Hematopoietic multipotent progenitor cell treated with erythropoietin and hydrocortisone succinate and interleukin-3 and kit ligand, for 17 days (in vitro differentiated cells): ENCODE results near the gene CGB8.

Experiments
- DNase-seq: peaks from one replicate; pipeline ENCODE4 v3.0.0-alpha.2; 2015; ENCODE audit warnings: low spot score

Gene CGB8

DNA sequence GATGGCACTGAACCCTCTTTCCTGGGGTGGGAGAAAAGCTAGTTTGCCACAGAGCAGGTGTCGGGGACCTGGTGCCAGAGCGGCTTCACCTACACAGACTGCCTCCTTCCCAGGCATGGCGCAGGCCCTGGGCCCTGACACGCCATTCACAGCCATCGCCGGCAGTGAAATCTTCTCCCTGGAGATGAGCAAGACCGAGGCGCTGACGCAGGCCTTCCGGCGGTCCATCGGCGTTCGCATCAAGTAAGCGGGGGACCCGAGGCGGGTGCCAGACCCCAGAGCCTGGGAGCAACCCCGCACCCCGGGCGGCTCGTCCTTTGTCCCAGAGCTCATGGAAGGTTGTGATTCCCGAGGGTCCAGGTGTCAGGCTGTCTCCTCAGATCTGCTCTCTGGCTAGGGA lies 42.0 kb downstream of the CGB8 start:
- DNase-seq = no peak

- DNase-seq = no peak
Measured at GRCh38 chr19:49004964-49005614, 43.8 kb downstream of the CGB8 start.

GRCh38 chr19:49004133-49004532 lies 44.8 kb downstream of the CGB8 start:
- no peak for DNase-seq

GRCh38 chr19:48999481-49000325 lies 49.2 kb downstream of the CGB8 start:
- peak; percentile 49 for DNase-seq

DNA sequence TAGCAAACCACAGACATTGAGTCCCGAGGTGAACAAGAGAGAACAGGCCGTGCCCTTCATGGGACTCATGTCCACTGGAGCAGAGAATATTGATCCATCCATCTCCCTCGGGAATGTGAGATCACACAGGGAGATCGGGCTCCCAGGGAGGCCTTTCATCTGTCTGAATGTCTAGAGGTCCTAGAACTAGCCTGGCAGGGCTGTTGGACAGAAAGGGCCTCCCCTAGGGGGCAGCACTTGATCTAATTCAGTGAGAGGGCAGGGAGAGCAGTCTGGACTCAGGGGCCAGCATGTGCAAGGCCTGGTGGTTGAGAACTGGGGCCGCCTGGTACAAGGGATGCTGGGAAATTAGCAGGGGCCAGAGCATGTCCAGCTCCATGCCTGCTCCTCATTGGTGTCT lies 50.9 kb downstream of the CGB8 start:
- DNase-seq = peak; percentile 66
